Esophagus muscularis mucosa (tissue), 4 donors: ENCODE results near the gene GAD2. TPM values are rescaled to one million over a fixed set of nuclear protein-coding genes. Genes with fewer than 3 reads are reported as not detected.

Experiments
- DNase-seq: peaks from one replicate; pipeline ENCODE4 v3.0.0-alpha.2; 2017; ENCODE audit errors: extremely low spot score
- H3K27ac ChIP-seq, 4 donors: fragments of 200-600 bp; sonication (generic); replicated peaks in 1 of 4; 1 replicate in 3 of 4; 2 replicates in 1 of 4; pipeline ENCODE4 v1.5.1; 2016 to 2019; ENCODE audit warnings: mild to moderate bottlenecking in 1 of 4
- H3K27me3 ChIP-seq, 4 donors: fragments of 200-600 bp; sonication (generic); one replicate each; pipeline versions ENCODE4 v1.5.1 to v1.6.0; 2016 to 2019
- H3K36me3 ChIP-seq, 4 donors: fragments of 200-600 bp; sonication (generic); one replicate each; pipeline ENCODE4 v1.5.1; 2016 to 2019
- H3K4me1 ChIP-seq, 4 donors: fragments of 200-600 bp; sonication (generic); one replicate each; pipeline ENCODE4 v1.5.1; 2016 to 2019
- H3K4me3 ChIP-seq, 4 donors: fragments of 200-600 bp; sonication (generic); 1 replicate in 2 of 4; 2 replicates in 2 of 4; pipeline ENCODE4 v1.5.1; 2016 to 2019; ENCODE audit warnings: mild to moderate bottlenecking in 4 of 4, moderate library complexity in 1 of 4
- H3K9me3 ChIP-seq, 4 donors: fragments of 200-600 bp; sonication (generic); 1 replicate in 3 of 4; 2 replicates in 1 of 4; pipeline ENCODE4 v1.5.1; 2016 to 2019
- EP300 ChIP-seq: sonication (generic); formaldehyde crosslinking; IDR thresholded peaks from one replicate; pipeline ENCODE4 v1.6.1; 2017; ENCODE audit warnings: antibody characterized with exemption
- POLR2A ChIP-seq: fragments of 450-650 bp; IDR thresholded peaks from one replicate; pipeline ENCODE4 v1.6.1; 2017; ENCODE audit warnings: antibody characterized with exemption, moderate library complexity, mild to moderate bottlenecking, low read depth
- POLR2AphosphoS5 ChIP-seq, 2 donors: sonication (generic); formaldehyde crosslinking; IDR thresholded peaks; one replicate each; pipeline ENCODE4 v1.6.1; 2017; ENCODE audit warnings: antibody characterized with exemption in 2 of 2
- WGBS: methylation state at CpG from one replicate; pipeline ENCODE4 v1.1.5; 2018; 5-methylcytosine and 5-hydroxymethylcytosine counted together
- intact Hi-C: fragments of 100-400 bp; cut with DNase I; formaldehyde crosslinking; loops from one replicate; pipeline ENCODE4 v1.15.1; 2023
- total RNA-seq, 4 donors: library from RNA; depleted of rRNA; stranded (reverse); fragments of >200 nt; gene quantifications; one replicate each; pipeline versions ENCODE4 v1.1.0 to v1.2.1, GENCODE V29; 2016
- TF ChIP-seq, protein P1 (sequence below), 3 experiments: fragments of 200-600 bp in 2 of 3; fragments of 450-650 bp in 1 of 3; sonication (generic) in 2 of 3; IDR thresholded peaks; one replicate each; pipeline ENCODE4 v1.5.1; 2017 to 2019; ENCODE audit warnings: antibody characterized with exemption in 3 of 3, mild to moderate bottlenecking in 2 of 3, moderate library complexity in 1 of 3

Gene GAD2
- total RNA-seq, 4 donors from 2014 or later, result not detected

DNA sequence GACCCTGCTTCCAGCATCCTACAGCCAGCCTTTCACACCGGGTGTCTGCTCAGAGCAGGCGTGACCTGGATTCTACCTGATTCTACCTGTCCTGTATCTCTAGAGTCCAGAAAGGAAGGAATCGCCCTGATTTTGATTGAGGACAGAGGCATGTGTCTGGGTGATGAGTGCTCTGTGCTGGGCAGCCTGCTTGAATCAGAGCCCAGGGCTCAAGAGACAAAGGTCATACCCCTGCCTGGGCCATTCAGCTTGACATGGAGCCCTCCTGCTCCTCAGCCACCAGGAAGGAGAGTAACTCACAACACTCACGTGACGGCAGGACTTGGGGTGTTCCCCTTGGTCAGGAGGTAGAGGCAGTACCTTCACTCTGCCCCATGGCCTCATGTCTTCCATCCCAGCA is 11.2 kb downstream of the GAD2 start:
- Histone ChIP-seq H3K9me3 (no peaks in the 10 kb centered on the region), H3K4me3 (no peak overlapping the region), H3K4me1 (no peaks in the 10 kb centered on the region), H3K27me3 (peaks cover 0 to 36% (median under 1%) of the 10 kb centered on the region in 4 donors), H3K36me3 (no peaks in the 10 kb centered on the region), H3K27ac (no peak overlapping the region)
- 88% methylated on average over 5 of the region's 5 CpGs for WGBS
- TF ChIP-seq, protein P1, sequence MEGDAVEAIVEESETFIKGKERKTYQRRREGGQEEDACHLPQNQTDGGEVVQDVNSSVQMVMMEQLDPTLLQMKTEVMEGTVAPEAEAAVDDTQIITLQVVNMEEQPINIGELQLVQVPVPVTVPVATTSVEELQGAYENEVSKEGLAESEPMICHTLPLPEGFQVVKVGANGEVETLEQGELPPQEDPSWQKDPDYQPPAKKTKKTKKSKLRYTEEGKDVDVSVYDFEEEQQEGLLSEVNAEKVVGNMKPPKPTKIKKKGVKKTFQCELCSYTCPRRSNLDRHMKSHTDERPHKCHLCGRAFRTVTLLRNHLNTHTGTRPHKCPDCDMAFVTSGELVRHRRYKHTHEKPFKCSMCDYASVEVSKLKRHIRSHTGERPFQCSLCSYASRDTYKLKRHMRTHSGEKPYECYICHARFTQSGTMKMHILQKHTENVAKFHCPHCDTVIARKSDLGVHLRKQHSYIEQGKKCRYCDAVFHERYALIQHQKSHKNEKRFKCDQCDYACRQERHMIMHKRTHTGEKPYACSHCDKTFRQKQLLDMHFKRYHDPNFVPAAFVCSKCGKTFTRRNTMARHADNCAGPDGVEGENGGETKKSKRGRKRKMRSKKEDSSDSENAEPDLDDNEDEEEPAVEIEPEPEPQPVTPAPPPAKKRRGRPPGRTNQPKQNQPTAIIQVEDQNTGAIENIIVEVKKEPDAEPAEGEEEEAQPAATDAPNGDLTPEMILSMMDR (IDR thresholded peaks at IDR 0.05), result no peak
- TF ChIP-seq EP300 (no peak), POLR2AphosphoS5 (IDR thresholded peaks at IDR 0.05) (no peak), POLR2A (no peak)
- no peak for DNase-seq
- intact Hi-C loops, result no loop called here

DNA sequence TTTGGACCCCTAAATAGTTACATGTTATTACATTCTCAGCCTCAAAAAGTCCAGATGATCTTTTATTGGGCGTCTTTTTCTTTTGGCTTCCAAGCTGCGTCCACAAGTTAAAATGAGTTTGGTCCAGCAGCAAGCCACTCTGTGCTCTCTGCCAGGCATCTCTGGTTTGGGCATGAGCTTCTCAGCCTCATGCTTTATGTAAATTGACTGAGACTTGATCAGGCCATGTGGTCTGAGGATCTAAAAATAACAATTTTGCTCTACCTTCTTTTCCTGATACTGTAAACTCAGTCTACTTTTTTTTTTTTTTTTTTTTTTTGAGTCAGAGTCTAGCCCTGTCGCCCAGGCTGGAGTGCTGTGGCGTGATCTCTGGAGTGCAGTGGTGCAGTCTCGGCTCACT is 15.6 kb downstream of the GAD2 start:
- Histone ChIP-seq H3K27me3 (peaks cover 0 to 9% (median 0%) of the 10 kb centered on the region in 4 donors), H3K27ac (no peak overlapping the region), H3K4me3 (no peak overlapping the region), H3K4me1 (no peaks in the 10 kb centered on the region), H3K36me3 (no peaks in the 10 kb centered on the region), H3K9me3 (no peaks in the 10 kb centered on the region)
- no peak for DNase-seq
- TF ChIP-seq POLR2AphosphoS5 (IDR thresholded peaks at IDR 0.05) (no peak), EP300 (no peak), POLR2A (no peak)
- TF ChIP-seq, protein P1 (IDR thresholded peaks at IDR 0.05), result no peak
- intact Hi-C loops, result no loop called here
- 91% methylated on average over 5 of the region's 5 CpGs for WGBS

GRCh38 chr10:26235761-26236160 is 19.2 kb downstream of the GAD2 start:
- TF ChIP-seq, protein P1 (IDR thresholded peaks at IDR 0.05), result no peak
- no peak for TF ChIP-seq EP300
- Histone ChIP-seq H3K4me3 (no peak overlapping the region), H3K9me3 (no peaks in the 10 kb centered on the region), H3K27ac (no peak overlapping the region), H3K36me3 (no peaks in the 10 kb centered on the region), H3K27me3 (peaks cover 0 to 7% (median 0%) of the 10 kb centered on the region in 4 donors), H3K4me1 (no peaks in the 10 kb centered on the region)
- no peak for DNase-seq
- 86% methylated on average over 6 of the region's 6 CpGs for WGBS
- intact Hi-C loops, result no loop called here

DNA sequence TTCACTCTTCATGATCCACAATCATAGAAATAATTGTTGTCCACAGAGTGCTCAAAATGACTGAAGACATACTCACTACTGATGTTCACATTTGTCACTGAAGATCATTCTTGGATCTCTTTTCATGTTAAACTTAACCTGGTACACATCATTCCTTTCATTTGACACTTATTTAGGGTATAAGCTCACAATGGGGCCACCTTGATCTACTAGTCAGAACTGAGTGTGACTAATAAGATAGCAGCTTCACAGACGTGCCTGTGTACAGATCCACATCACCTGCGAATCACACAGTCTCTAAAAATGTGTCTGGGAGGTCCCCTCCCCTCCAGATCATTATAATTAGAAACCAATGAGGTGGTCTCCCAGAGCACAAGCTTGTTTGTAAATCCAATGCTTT is 21.8 kb downstream of the GAD2 start:
- Histone ChIP-seq H3K36me3 (no peaks in the 10 kb centered on the region), H3K9me3 (no peaks in the 10 kb centered on the region), H3K27me3 (peaks cover 0 to 10% (median 0%) of the 10 kb centered on the region in 4 donors), H3K27ac (no peak overlapping the region), H3K4me1 (no peaks in the 10 kb centered on the region), H3K4me3 (no peak overlapping the region)
- TF ChIP-seq POLR2AphosphoS5 (IDR thresholded peaks at IDR 0.05) (no peak), POLR2A (no peak), EP300 (no peak)
- TF ChIP-seq, protein P1 (IDR thresholded peaks at IDR 0.05), result no peak
- intact Hi-C loops, result no loop called here
- no peak for DNase-seq
- WGBS, result 37% methylated on average over 2 of the region's 2 CpGs

- TF ChIP-seq POLR2AphosphoS5 (IDR thresholded peaks at IDR 0.05), result no peak
- TF ChIP-seq, protein P1 (IDR thresholded peaks at IDR 0.05), result no peak
- Histone ChIP-seq H3K9me3 (no peaks in the 10 kb centered on the region), H3K36me3 (no peaks in the 10 kb centered on the region), H3K4me3 (no peak overlapping the region), H3K4me1 (no peaks in the 10 kb centered on the region), H3K27ac (no peak overlapping the region), H3K27me3 (peaks cover 0 to 10% (median 0%) of the 10 kb centered on the region in 4 donors)
- intact Hi-C loops, result no loop called here
- no peak for DNase-seq
- 48% methylated on average over 5 of the region's 5 CpGs for WGBS
These were observed 26.3 kb downstream of the GAD2 start for GRCh38 chr10:26242706-26243350.
